Measurements from ENCODE around the gene SLCO1A2.

DNA sequence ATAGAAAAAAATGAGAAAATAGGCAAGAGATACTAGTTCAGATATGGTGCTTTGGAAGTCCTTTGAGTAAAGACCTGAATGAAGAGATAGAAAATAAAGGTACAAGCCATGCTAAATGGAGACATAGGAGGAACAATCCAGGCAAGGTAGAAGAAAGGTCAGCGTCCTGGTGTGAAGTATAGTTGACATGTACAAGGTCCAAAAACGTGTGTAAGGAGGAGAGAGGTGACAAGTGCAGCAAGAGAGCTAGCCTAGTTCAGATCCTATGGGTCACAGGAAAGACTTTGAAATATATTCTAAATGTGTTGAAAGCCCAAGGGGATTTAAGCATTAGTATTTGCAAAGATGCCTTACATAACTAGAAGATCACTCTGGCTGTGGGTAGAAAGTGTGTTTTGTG is 115.5 kb downstream of the SLCO1A2 start:
- TF ChIP-seq, protein P1, sequence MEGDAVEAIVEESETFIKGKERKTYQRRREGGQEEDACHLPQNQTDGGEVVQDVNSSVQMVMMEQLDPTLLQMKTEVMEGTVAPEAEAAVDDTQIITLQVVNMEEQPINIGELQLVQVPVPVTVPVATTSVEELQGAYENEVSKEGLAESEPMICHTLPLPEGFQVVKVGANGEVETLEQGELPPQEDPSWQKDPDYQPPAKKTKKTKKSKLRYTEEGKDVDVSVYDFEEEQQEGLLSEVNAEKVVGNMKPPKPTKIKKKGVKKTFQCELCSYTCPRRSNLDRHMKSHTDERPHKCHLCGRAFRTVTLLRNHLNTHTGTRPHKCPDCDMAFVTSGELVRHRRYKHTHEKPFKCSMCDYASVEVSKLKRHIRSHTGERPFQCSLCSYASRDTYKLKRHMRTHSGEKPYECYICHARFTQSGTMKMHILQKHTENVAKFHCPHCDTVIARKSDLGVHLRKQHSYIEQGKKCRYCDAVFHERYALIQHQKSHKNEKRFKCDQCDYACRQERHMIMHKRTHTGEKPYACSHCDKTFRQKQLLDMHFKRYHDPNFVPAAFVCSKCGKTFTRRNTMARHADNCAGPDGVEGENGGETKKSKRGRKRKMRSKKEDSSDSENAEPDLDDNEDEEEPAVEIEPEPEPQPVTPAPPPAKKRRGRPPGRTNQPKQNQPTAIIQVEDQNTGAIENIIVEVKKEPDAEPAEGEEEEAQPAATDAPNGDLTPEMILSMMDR (tag by site-specific recombination; IDR thresholded peaks at IDR 0.05): no peak
- TF ChIP-seq ZNF426 (tag by site-specific recombination; IDR thresholded peaks at IDR 0.05) (no peak), ZNF274 (IDR thresholded peaks at IDR 0.05; ENCODE audit: low read length) (no peak), ZNF274 (tag by site-specific recombination; IDR thresholded peaks at IDR 0.05; ENCODE audit: borderline replicate concordance) (no peak)
- TF ChIP-seq, protein P2, sequence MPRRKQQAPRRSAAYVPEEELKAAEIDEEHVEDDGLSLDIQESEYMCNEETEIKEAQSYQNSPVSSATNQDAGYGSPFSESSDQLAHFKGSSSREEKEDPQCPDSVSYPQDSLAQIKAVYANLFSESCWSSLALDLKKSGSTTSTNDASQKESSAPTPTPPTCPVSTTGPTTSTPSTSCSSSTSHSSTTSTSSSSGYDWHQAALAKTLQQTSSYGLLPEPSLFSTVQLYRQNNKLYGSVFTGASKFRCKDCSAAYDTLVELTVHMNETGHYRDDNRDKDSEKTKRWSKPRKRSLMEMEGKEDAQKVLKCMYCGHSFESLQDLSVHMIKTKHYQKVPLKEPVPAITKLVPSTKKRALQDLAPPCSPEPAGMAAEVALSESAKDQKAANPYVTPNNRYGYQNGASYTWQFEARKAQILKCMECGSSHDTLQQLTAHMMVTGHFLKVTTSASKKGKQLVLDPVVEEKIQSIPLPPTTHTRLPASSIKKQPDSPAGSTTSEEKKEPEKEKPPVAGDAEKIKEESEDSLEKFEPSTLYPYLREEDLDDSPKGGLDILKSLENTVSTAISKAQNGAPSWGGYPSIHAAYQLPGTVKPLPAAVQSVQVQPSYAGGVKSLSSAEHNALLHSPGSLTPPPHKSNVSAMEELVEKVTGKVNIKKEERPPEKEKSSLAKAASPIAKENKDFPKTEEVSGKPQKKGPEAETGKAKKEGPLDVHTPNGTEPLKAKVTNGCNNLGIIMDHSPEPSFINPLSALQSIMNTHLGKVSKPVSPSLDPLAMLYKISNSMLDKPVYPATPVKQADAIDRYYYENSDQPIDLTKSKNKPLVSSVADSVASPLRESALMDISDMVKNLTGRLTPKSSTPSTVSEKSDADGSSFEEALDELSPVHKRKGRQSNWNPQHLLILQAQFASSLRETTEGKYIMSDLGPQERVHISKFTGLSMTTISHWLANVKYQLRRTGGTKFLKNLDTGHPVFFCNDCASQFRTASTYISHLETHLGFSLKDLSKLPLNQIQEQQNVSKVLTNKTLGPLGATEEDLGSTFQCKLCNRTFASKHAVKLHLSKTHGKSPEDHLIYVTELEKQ (tag by site-specific recombination; IDR thresholded peaks at IDR 0.05; ENCODE audit: borderline replicate concordance): no peak

Measured in HEK293 (cell line).